HG03521 (cell line): ENCODE results near the gene ABCB4.
"Not testable (repeated sequence)": the region's sequence is repeated elsewhere in the genome, so short reads cannot be mapped to it uniquely, and the experiment has no call there.

Experiments
- ATAC-seq: cut with Tn5 transposase; IDR thresholded peaks from one replicate; pipeline ENCODE4 v1.9.1; 2021; ENCODE audit warnings: mild to moderate bottlenecking, moderate library complexity; ENCODE audit not compliant: unreplicated experiment

Gene ABCB4

DNA sequence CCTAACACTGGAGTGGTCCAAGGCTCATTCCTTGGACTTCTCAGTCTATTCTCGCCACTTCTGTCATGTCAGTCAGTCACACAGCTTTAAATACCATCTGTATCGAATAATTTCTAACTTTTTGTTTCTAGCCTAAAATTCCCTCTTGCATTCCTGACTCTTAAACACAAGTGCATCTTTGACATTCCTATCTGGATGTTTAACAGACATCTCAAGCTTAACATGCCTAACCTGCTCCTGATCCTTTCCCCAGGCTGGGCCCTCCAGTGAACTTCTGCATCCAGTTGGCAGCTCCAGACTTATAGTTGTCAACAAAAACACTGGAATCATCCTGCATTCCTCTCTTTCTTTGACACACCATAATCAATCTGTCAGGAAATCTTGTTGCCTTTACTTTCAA, 4.5 kb upstream of the ABCB4 start:
- ATAC-seq: no peak

- no peak for ATAC-seq
These were observed 688 bp upstream of the ABCB4 start for GRCh38 chr7:87476179-87476557.

DNA sequence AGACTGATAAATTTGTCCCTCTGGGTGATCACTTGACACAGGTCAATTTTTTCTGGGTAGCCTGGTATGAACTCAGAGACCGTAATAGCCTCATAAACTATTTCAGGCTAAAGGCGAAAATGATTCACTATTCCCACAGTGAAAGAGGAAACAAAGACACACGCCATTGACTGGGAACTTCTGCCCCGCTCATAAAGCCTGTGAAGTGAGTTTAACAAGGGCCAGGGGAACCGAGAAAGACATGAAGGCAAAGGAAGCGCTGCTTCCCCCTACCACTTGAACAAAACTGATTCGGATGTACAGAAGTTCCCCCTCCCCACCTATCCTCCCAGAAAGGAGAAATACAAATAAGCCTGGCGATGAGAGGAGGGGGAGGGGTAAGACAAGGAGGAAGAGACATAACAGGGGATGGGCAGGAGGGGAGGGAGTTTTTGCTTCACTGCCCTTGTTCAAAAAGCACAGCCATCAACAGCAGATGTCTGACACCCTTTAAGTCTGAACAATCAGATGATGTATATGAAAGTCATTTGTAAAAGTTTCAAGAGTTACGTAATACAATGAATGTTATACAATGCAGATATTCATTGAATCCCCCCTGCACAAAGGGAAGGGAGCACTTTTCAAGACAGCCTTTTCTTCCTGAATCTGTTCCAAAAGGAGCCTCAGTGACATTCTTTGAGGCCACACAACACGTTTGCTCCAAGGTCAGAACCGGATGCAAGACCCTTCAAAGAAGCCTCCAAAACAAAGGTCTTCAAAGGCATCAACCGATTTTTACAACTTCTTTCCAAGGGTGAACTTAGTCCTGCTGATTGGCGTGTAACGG, 734 bp downstream of the ABCB4 start:
- peak; percentile 55 for ATAC-seq

DNA sequence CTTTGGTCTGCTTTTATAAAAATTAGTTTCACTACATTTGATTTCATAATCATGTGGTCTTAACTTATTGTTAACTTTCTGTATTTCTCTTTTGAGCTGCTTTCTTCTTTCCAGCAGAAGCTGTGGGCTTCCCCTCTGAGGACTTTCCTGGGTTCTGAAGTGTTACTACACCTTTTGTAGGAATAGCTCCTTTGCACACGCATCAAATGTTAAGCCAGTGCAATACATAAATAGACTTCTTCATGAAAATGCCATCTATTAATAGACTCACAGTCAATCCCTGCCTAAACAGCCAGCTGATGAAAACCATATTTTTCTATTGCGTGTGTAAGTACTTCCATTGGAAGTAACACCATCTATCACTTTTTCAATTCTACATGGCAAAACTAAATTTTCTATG, 1.5 kb downstream of the ABCB4 start:
- no peak for ATAC-seq

- no peak for ATAC-seq
These were observed 2.3 kb downstream of the ABCB4 start for GRCh38 chr7:87473192-87473591.

DNA sequence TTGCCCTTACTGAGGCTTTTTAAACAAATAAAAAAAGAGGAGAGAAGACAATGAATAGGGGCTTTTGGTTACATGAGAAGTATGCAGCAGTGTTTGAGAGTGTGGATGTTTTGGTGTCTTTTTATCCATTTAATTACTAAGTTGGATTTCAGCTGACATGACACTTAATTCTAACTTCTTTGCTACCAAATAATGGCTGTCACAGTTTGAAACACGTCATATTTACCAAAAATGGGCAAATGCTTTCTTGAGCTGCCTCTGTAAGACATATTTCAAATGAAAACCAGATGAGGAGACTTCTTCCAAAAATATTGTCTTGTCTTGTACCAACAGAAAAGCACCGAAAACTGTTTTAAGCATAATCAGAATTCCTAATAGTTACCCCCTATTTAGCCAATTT, 4.0 kb downstream of the ABCB4 start:
- no peak for ATAC-seq

GRCh38 chr7:87469204-87469603, 6.3 kb downstream of the ABCB4 start:
- not testable (repeated sequence) for ATAC-seq

DNA sequence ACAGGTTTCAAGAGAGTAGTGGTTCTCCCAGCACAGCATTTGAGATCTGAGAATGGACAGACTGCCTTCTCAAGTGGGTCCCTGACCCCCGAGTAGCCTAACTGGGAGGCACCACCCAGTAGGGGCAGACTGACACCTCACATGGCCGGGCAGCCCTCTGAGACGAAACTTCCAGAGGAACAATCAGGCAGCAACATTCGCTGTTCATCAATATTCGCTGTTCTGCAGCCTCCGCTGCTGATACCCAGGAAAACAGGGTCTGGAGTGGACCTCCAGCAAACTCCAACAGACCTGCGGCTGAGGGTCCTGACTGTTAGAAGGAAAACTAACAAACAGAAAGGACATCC, 10.0 kb downstream of the ABCB4 start:
- ATAC-seq: not testable (repeated sequence)

GRCh38 chr7:87464830-87465533, 10.5 kb downstream of the ABCB4 start:
- not testable (repeated sequence) for ATAC-seq

- ATAC-seq: no peak
These were observed 11.5 kb downstream of the ABCB4 start for GRCh38 chr7:87463982-87464381.

GRCh38 chr7:87460444-87460843, 15.0 kb downstream of the ABCB4 start:
- ATAC-seq: not testable (repeated sequence)

- no peak for ATAC-seq
These were observed 15.5 kb downstream of the ABCB4 start for GRCh38 chr7:87459941-87460340.

DNA sequence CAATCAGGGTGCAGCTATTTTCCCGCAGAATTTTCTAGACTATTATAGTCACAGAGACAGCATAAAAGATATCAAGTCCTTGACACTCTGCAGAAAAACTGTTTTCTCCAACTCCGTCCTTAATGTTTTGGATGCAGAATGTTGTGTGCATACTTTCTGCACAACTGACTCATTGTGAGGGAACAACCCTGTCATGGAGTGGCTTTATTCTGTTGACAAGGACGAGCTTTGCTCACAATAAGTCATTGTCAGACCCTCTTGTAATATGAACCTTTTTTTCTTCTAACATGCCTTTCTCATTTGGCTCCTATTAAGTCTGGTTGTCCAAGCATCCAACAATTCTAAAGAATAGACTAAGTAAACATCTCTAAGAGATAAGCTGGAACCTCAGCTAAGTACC, 17.3 kb downstream of the ABCB4 start:
- ATAC-seq: no peak

DNA sequence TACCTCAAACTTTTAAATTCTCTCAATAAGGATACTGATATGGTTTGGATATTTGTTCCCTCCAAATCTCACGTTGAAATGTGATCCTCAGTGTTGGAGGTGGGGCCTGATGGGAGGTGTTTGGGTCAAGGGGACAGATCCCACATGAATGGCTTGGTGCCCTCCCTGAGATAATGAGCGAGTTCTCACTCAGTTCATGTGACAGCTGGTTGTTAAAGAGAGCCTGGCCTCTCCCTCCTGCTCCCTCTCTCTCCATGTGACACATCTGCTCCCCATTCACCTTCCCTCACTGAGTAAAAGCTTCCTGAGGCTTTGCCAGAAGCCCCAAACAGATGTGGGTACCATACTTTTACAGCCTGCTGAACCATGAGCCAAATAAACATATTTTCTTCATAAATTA, 19.2 kb downstream of the ABCB4 start:
- no peak for ATAC-seq

DNA sequence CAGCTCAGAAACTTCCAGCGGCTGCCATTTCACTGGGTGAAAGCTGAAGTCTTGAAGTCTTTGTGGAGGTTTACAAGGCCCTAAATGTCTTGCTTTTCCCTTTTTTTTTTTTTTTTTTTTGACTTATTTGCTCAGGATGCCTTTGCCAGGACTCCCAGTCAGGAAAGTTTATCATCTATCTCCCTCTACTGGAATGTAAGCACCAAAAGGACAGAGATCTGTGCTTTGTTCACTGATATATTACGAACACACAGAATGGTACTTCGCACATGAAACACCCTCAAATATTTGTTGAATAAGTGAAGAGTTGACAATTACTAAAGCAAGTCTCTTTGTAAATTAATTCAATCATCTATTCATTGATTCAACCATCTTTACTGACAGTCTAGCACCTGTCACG, 23.2 kb downstream of the ABCB4 start:
- ATAC-seq: no peak

- no peak for ATAC-seq
These were observed 24.3 kb downstream of the ABCB4 start for GRCh38 chr7:87451187-87451586.

DNA sequence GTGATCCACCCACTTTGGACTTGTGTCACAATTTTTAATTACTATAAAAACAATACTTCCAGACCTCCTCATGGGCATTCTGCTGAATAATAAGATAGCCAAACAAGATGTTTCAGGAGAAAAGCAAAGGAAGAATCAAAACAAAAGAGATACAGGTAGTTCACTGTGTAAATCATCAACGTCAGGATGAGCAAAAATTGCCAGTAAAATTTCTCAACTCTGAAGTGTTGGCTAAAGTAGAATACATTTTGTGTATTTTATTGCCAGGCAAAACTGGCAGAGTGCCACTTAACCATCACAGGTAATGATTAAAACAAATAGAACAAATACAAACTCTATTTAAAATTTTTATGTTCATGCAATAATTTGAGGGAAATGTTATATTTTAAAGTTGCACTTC, 24.8 kb downstream of the ABCB4 start:
- ATAC-seq: no peak

DNA sequence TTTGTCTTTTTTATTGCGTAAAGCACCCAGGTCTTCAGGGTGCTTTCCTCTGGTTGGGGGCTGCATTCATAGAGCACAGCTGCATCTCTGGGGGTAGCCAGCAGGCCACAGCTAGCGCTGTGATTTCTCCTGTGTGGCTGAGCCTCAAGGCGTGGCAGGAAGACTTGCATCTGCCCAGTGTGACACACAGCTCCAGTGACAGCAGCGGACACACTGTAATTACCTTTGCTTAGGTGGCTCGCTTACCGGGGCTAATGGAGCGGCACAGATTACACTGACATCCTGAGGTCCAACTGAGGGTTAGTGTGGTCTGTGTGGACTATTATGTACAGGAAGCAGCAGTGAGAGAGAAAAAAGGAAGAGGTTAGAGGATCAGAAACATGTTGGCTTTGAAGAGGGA, 27.1 kb downstream of the ABCB4 start:
- ATAC-seq: no peak

DNA sequence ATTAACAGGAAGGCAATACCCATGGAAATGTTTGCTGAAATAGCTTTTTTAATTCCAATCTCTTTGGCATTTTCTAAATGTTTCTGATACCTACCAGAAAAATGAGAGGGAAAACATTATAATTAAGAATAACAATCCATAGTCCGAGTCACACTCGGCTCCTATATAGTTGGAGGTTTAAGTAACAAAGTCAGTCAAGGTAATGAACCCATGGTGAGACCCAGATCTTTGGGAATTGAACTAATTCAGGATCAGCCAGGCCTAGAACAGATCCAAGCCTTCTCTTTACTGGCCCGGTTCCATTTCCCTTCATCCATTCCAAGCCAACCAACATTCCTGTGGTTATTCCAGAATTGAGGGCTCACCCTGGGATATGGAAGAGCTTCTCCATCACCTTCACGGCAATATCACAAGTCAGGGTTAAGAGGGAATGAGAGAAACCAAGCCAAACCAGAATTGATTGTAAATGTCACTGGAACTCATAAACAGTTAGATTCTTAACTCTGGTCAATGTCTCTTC, 28.3 kb downstream of the ABCB4 start:
- ATAC-seq: no peak

- ATAC-seq: peak; percentile 68
These were observed 29.6 kb downstream of the ABCB4 start for GRCh38 chr7:87445897-87446296.

GRCh38 chr7:87435546-87435945, 39.9 kb downstream of the ABCB4 start:
- no peak for ATAC-seq

DNA sequence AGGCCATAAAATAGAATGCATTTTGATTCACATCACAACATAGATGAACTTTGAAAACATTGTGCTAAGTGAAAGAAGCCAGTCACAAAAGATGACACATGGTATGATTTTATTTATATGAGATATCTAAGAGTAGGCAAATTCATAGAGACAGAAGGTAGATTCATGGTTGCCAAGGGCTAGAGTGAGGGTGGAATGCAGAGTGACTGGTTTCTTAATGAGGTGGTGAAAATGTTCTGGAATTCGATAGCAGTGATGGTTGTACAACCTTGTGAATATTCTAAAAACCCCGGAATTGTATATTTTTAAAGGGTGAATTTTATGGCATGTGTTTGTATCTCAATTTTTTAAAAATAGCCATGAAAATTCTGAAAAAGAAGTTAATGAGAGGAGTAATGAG, 42.9 kb downstream of the ABCB4 start:
- no peak for ATAC-seq
